K562 (cell line): Measurements from ENCODE around the gene OTULIN. TPM values are rescaled to one million over a fixed set of nuclear protein-coding genes. Genes with fewer than 3 reads are reported as not detected.

Experiments used
- ASH1L ChIP-seq: fragments of 450-650 bp; IDR thresholded peaks from 2 replicates; pipeline ENCODE4 v1.6.1; 2018; ENCODE audit warnings: borderline replicate concordance, mild to moderate bottlenecking, low read depth; ENCODE audit not compliant: partially characterized antibody
- BRD4 ChIP-seq: fragments of 200-600 bp; sonication (generic); IDR thresholded peaks from 2 replicates; pipeline ENCODE4 v1.6.1; 2017; ENCODE audit warnings: inconsistent platforms
- CBFA2T2 ChIP-seq: fragments of 450-650 bp; conservative IDR thresholded peaks from 2 replicates; pipeline ENCODE4 v1.6.1; 2017; ENCODE audit warnings: mild to moderate bottlenecking
- CXXC5 ChIP-seq: fragments of 250-450 bp; sonication (Bioruptor Pico); IDR thresholded peaks from 2 replicates; pipeline ENCODE4 v1.8.0; 2022; ENCODE audit warnings: inconsistent platforms, mild to moderate bottlenecking, moderate library complexity
- FOXK2 ChIP-seq, 2 experiments: fragments of 450-650 bp; IDR thresholded peaks in 1 of 2; conservative IDR thresholded peaks in 1 of 2; 2 replicates each; pipeline ENCODE4 v1.6.1; 2016; ENCODE audit warnings: low read depth in 2 of 2, mild to moderate bottlenecking in 1 of 2
- JUND ChIP-seq, 2 experiments: IDR thresholded peaks; 2 replicates in 1 of 2; 3 replicates in 1 of 2; pipeline ENCODE4 v1.6.1; 2011; ENCODE audit warnings: borderline replicate concordance in 2 of 2, low read depth in 2 of 2, low read length in 2 of 2, improper control_type of control experiment in 1 of 2, missing biosample characterization in 1 of 2, missing genetic modification characterization in 1 of 2, missing genetic modification reagents in 1 of 2
- MYC ChIP-seq, 2 experiments: fragments of 250-450 bp in 1 of 2; sonication (Bioruptor Pico) in 1 of 2; IDR thresholded peaks; 2 replicates each; pipeline versions ENCODE4 v1.5.1 to v1.6.1; 2012 to 2021; ENCODE audit warnings: low read depth in 2 of 2, borderline replicate concordance in 1 of 2, improper control_type of control experiment in 1 of 2, low read length in 1 of 2, mild to moderate bottlenecking in 1 of 2, moderate library complexity in 1 of 2
- NFE2 ChIP-seq: IDR thresholded peaks from 2 replicates; pipeline ENCODE4 v1.6.1; 2014; ENCODE audit warnings: antibody characterized with exemption, low read depth
- POLR2A ChIP-seq: fragments of 450-650 bp; conservative IDR thresholded peaks from 2 replicates; pipeline ENCODE4 v1.6.1; 2016
- RAD51 ChIP-seq: fragments of 450-650 bp; IDR thresholded peaks from 2 replicates; pipeline ENCODE4 v1.7.1; 2016; ENCODE audit warnings: low read depth, mild to moderate bottlenecking, borderline replicate concordance
- SMARCC2 ChIP-seq: fragments of 450-650 bp; IDR thresholded peaks from 2 replicates; pipeline ENCODE4 v1.6.1; 2017; ENCODE audit warnings: antibody characterized with exemption, moderate library complexity, mild to moderate bottlenecking, low read depth
- TAF15 ChIP-seq: fragments of 200-400 bp; formaldehyde crosslinking; IDR thresholded peaks from 2 replicates; pipeline ENCODE4 v1.6.1; 2017; ENCODE audit warnings: mild to moderate bottlenecking, low read depth, low read length, moderate library complexity
- TCFL5 ChIP-seq: fragments of 250-450 bp; sonication (Bioruptor Pico); conservative IDR thresholded peaks from 2 replicates; pipeline ENCODE4 v1.6.1; 2021; ENCODE audit warnings: mild to moderate bottlenecking, moderate library complexity, matching md5 sums
- TEAD4 ChIP-seq, 2 experiments: sonication (generic) in 1 of 2; formaldehyde crosslinking in 1 of 2; IDR thresholded peaks; 2 replicates each; pipeline versions ENCODE4 v1.6.1 to v1.8.0; 2012 to 2022; ENCODE audit warnings: borderline replicate concordance in 1 of 2, inconsistent platforms in 1 of 2, low read length in 1 of 2, mild to moderate bottlenecking in 1 of 2, missing genetic modification reagents in 1 of 2
- TFE3 ChIP-seq: fragments of 450-650 bp; formaldehyde crosslinking; IDR thresholded peaks from 2 replicates; pipeline ENCODE4 v1.4.0; 2020; ENCODE audit warnings: mild to moderate bottlenecking, mixed read lengths
- ZNF124 ChIP-seq: sonication (generic); formaldehyde crosslinking; IDR thresholded peaks from 2 replicates; pipeline ENCODE4 v1.8.1; 2022; ENCODE audit warnings: missing genetic modification reagents
- ZNF224 ChIP-seq: sonication (generic); formaldehyde crosslinking; IDR thresholded peaks from 2 replicates; pipeline ENCODE4 v1.8.0; 2022; ENCODE audit warnings: mild to moderate bottlenecking, missing genetic modification reagents
- polyA plus RNA-seq, 8 experiments: library from polyadenylated mRNA; depleted of rRNA in 4 of 8; stranded (reverse) in 5 of 8; unstranded in 3 of 8; fragments of >200 nt; fragmentation: Nextera tagmentation in 2 of 8; fragmentation: Illumina TruSeq in 1 of 8; extraction: Ambion mirVana in 2 of 8; extraction: Trizol in 1 of 8; gene quantifications; 2 replicates each; pipeline versions ENCODE4 v1.2.1 to v1.2.3, GENCODE V29; 2011 to 2014; ENCODE audit warnings: inconsistent platforms in 1 of 8, missing spikeins in 1 of 8
- total RNA-seq, 7 experiments: library from RNA; depleted of rRNA in 6 of 7; stranded (reverse); fragments of >200 nt in 6 of 7; fragmentation: Illumina TruSeq in 2 of 7; extraction: Trizol in 2 of 7; gene quantifications; 2 replicates each; pipeline versions ENCODE4 v1.2.1 to v1.2.3, GENCODE V29; 2011 to 2021; ENCODE audit warnings: low replicate concordance in 1 of 7
- TF ChIP-seq, protein P1 (sequence below), 2 experiments: IDR thresholded peaks in 1 of 2; conservative IDR thresholded peaks in 1 of 2; 2 replicates each; pipeline ENCODE4 v1.6.1; 2016; ENCODE audit warnings: low read depth in 2 of 2, mild to moderate bottlenecking in 1 of 2, missing compliant biosample characterization in 1 of 2, missing genetic modification characterization in 1 of 2, moderate library complexity in 1 of 2
- TF ChIP-seq, protein P2 (sequence below): fragments of 450-650 bp; formaldehyde crosslinking; IDR thresholded peaks from 2 replicates; pipeline ENCODE4 v1.4.0; 2020; ENCODE audit warnings: mild to moderate bottlenecking, moderate library complexity
- TF ChIP-seq, protein P3 (sequence below): IDR thresholded peaks from 2 replicates; pipeline ENCODE4 v1.6.1; 2011; ENCODE audit not compliant: insufficient read length; ENCODE audit errors: extremely low read depth

The OTULIN gene
- total and polyA plus RNA-seq, 9 of the 15 experiments (the other 6 are each of a cell fraction or from before 2014, with no cell fraction given), result 3.3 to 33.6 (median 20.1) TPM

DNA sequence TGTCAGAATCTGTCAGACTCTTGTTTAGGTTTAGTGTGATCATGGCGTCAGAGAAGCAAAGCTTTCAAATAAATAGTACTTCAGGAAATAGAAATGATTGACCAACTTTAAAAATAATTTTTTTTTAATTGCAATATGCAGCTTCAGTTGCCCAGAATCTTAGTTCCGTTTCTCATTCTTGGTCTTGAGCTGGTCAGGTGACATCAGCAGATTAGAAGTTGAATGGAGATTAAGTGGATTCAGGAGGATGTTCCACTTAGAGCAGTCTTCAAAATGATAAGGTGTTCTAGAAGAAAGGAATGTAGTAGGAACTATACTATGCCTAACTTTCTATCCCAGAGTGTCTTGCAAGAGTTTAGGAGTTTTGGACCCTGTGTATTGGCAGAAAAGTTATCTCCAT, 30.6 kb downstream of the OTULIN start (continued):
- TF ChIP-seq ASH1L (no peak), POLR2A (no peak), JUND (IDR thresholded peaks at IDR 0.05; ENCODE audit: borderline replicate concordance, low read depth, low read length) (peak; percentile 21; the same call in 1 of the 2 replicates), JUND (tag; IDR thresholded peaks at IDR 0.05; ENCODE audit: borderline replicate concordance, low read depth, low read length) (no peak), ZNF124 (no peak), NFE2 (peak; percentile 21; the same call in 1 of the 2 replicates), BRD4 (no peak), TCFL5 (CRISPR knock-in tag) (no peak), TFE3 (CRISPR knock-in tag) (peak; percentile 34), FOXK2 (conservative IDR thresholded peaks at IDR 0.05 in 1 of 2, IDR thresholded peaks at IDR 0.05 in 1 of 2; ENCODE audit: low read depth in 2 of 2) (no peak), TAF15 (no peak), RAD51 (peak; percentile 64), MYC (IDR thresholded peaks at IDR 0.05; ENCODE audit: low read depth, low read length) (no peak), MYC (CRISPR knock-in tag; IDR thresholded peaks at IDR 0.05; ENCODE audit: borderline replicate concordance, low read depth) (peak; percentile 40; the same call in 1 of the 2 replicates), SMARCC2 (no peak), CBFA2T2 (0 out of 2 replicates have a peak, but pooled peaks have one; percentile 22), CXXC5 (CRISPR knock-in tag) (peak; percentile 15; the same call in 1 of the 2 replicates), TEAD4 (IDR thresholded peaks at IDR 0.05; ENCODE audit: low read length) (peak; percentile 33; the same call in 1 of the 2 replicates), TEAD4 (CRISPR knock-in tag; IDR thresholded peaks at IDR 0.05; ENCODE audit: borderline replicate concordance) (no peak), ZNF224 (CRISPR knock-in tag) (no peak)
- TF ChIP-seq, protein P1, sequence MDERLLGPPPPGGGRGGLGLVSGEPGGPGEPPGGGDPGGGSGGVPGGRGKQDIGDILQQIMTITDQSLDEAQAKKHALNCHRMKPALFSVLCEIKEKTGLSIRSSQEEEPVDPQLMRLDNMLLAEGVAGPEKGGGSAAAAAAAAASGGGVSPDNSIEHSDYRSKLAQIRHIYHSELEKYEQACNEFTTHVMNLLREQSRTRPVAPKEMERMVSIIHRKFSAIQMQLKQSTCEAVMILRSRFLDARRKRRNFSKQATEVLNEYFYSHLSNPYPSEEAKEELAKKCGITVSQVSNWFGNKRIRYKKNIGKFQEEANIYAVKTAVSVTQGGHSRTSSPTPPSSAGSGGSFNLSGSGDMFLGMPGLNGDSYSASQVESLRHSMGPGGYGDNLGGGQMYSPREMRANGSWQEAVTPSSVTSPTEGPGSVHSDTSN (CRISPR knock-in tag; IDR thresholded peaks at IDR 0.05; ENCODE audit: low read depth), result no peak
- TF ChIP-seq, protein P1 (tag; conservative IDR thresholded peaks at IDR 0.05; ENCODE audit: low read depth), result 0 out of 2 replicates have a peak, but pooled peaks have one; percentile 30
- TF ChIP-seq, protein P2, sequence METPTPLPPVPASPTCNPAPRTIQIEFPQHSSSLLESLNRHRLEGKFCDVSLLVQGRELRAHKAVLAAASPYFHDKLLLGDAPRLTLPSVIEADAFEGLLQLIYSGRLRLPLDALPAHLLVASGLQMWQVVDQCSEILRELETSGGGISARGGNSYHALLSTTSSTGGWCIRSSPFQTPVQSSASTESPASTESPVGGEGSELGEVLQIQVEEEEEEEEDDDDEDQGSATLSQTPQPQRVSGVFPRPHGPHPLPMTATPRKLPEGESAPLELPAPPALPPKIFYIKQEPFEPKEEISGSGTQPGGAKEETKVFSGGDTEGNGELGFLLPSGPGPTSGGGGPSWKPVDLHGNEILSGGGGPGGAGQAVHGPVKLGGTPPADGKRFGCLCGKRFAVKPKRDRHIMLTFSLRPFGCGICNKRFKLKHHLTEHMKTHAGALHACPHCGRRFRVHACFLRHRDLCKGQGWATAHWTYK, result 0 out of 2 replicates have a peak, but pooled peaks have one; percentile 41
- TF ChIP-seq, protein P3, sequence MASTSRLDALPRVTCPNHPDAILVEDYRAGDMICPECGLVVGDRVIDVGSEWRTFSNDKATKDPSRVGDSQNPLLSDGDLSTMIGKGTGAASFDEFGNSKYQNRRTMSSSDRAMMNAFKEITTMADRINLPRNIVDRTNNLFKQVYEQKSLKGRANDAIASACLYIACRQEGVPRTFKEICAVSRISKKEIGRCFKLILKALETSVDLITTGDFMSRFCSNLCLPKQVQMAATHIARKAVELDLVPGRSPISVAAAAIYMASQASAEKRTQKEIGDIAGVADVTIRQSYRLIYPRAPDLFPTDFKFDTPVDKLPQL, result no peak
